SK-N-SH (cell line): Measurements from ENCODE around the gene MYH16. TPM values are rescaled to one million over a fixed set of nuclear protein-coding genes. Genes with fewer than 3 reads are reported as not detected.
A peak's percentile ranks its signal among the peaks of the same experiment; 100 is the strongest.

ENCODE experiments used
- CTCF ChIA-PET: fragments of 300-600, 350-600 bp; formaldehyde crosslinking; extraction: SDS; loops from one replicate; lab custom pipeline; 2021; lab: Yijun Ruan, JAX
- POLR2A ChIA-PET: fragments of 350-600 bp; sonication (Branson Sonifier 250); formaldehyde crosslinking; extraction: SDS; loops from one replicate; lab custom pipeline; 2020; ENCODE audit warnings: antibody characterized with exemption, inconsistent platforms; lab: Yijun Ruan, JAX
- DNase-seq: peaks from one replicate; pipeline ENCODE4 v3.0.0; 2012
- H2AFZ ChIP-seq: fragments of 200-600 bp; sonication (generic); 2 replicates; pipeline ENCODE4 v1.8.1; 2016; ENCODE audit warnings: antibody characterized with exemption, mild to moderate bottlenecking, low read depth
- H3F3A ChIP-seq: fragments of 200-600 bp; sonication (generic); replicated peaks from 2 replicates; pipeline ENCODE3; 2016; ENCODE audit warnings: antibody characterized with exemption, mild to moderate bottlenecking; ENCODE audit not compliant: insufficient read depth
- H3K27ac ChIP-seq, 2 experiments: fragments of 200-500 bp in 1 of 2; fragments of 200-600 bp in 1 of 2; sonication (Bioruptor generic) in 1 of 2; sonication (generic), shearing (Covaris generic) in 1 of 2; 2 replicates each; pipeline versions ENCODE4 v1.5.1 to v1.6.1; 2014 to 2016; ENCODE audit warnings: low read depth in 2 of 2, inconsistent platforms in 1 of 2, low read length in 1 of 2, mild to moderate bottlenecking in 1 of 2, mixed read lengths in 1 of 2
- H3K27me3 ChIP-seq: fragments of 200-600 bp; sonication (generic), shearing (Covaris generic); 2 replicates; pipeline ENCODE4 v1.6.1; 2016; ENCODE audit warnings: mixed run types; ENCODE audit not compliant: insufficient read depth
- H3K36me3 ChIP-seq, 2 experiments: fragments of 200-500 bp in 1 of 2; fragments of 200-600 bp in 1 of 2; sonication (Bioruptor generic) in 1 of 2; sonication (generic) in 1 of 2; replicated peaks in 1 of 2; 2 replicates each; pipeline versions ENCODE3 to v1.5.1; 2014 to 2016; ENCODE audit warnings: low read length in 1 of 2, mild to moderate bottlenecking in 1 of 2; ENCODE audit not compliant: insufficient read depth in 2 of 2, control insufficient read depth in 1 of 2
- H3K4me1 ChIP-seq, 2 experiments: fragments of 200-500 bp in 1 of 2; fragments of 200-600 bp in 1 of 2; sonication (Bioruptor generic) in 1 of 2; sonication (generic), shearing (Covaris generic) in 1 of 2; 2 replicates each; pipeline versions ENCODE4 v1.5.1 to v1.6.1; 2014 to 2016; ENCODE audit warnings: low read depth in 1 of 2, low read length in 1 of 2, mixed run types in 1 of 2; ENCODE audit not compliant: insufficient read depth in 2 of 2, control insufficient read depth in 1 of 2
- H3K4me2 ChIP-seq: fragments of 200-600 bp; sonication (generic), shearing (Covaris generic); 2 replicates; pipeline ENCODE4 v1.6.1; 2017; ENCODE audit warnings: mixed run types
- H3K4me3 ChIP-seq, 2 experiments: fragments of 200-500 bp in 1 of 2; fragments of 200-600 bp in 1 of 2; sonication (Bioruptor generic) in 1 of 2; sonication (generic), shearing (Covaris generic) in 1 of 2; 2 replicates each; pipeline versions ENCODE4 v1.5.1 to v1.8.1; 2014 to 2016; ENCODE audit warnings: low read depth in 2 of 2, inconsistent platforms in 1 of 2, low read length in 1 of 2, mild to moderate bottlenecking in 1 of 2, mixed read lengths in 1 of 2, moderate library complexity in 1 of 2
- H3K79me2 ChIP-seq: fragments of 200-600 bp; sonication (generic); 2 replicates; pipeline ENCODE4 v1.8.1; 2017; ENCODE audit warnings: mild to moderate bottlenecking; ENCODE audit not compliant: insufficient read depth
- H3K9ac ChIP-seq: fragments of 200-600 bp; sonication (generic); 2 replicates; pipeline ENCODE4 v1.6.1; 2017; ENCODE audit warnings: mixed run types
- H3K9me2 ChIP-seq: fragments of 200-600 bp; sonication (generic); 2 replicates; pipeline ENCODE4 v1.6.1; 2017; ENCODE audit warnings: mixed run types
- H3K9me3 ChIP-seq: fragments of 200-600 bp; sonication (generic); 2 replicates; pipeline ENCODE4 v1.6.1; 2017; ENCODE audit warnings: mixed run types, mild to moderate bottlenecking, moderate library complexity
- H4K20me1 ChIP-seq: fragments of 200-600 bp; sonication (generic); 2 replicates; pipeline ENCODE4 v1.6.1; 2017; ENCODE audit warnings: mild to moderate bottlenecking, mixed run types; ENCODE audit not compliant: insufficient read depth
- CHD2 ChIP-seq: fragments of 150-350 bp; IDR thresholded peaks from 2 replicates; pipeline ENCODE4 v1.6.1; 2018; ENCODE audit warnings: low read length; ENCODE audit not compliant: partially characterized antibody
- ELF1 ChIP-seq: IDR thresholded peaks from 2 replicates; pipeline ENCODE4 v1.4.0; 2012
- FOSL2 ChIP-seq: IDR thresholded peaks from 2 replicates; pipeline ENCODE4 v1.4.0; 2012; ENCODE audit warnings: low read depth, mild to moderate bottlenecking, moderate library complexity, borderline replicate concordance
- POLR2AphosphoS5 ChIP-seq: IDR thresholded peaks from 2 replicates; pipeline ENCODE4 v1.6.1; 2012; ENCODE audit warnings: low read depth, low read length
- REST ChIP-seq: IDR thresholded peaks from 2 replicates; pipeline ENCODE4 v1.6.1; 2012; ENCODE audit warnings: mild to moderate bottlenecking, low read depth, low read length, moderate library complexity
- RFX5 ChIP-seq: IDR thresholded peaks from 2 replicates; pipeline ENCODE4 v1.6.1; 2012; ENCODE audit warnings: mild to moderate bottlenecking, improper control_type of control experiment, low read length
- USF1 ChIP-seq: IDR thresholded peaks from 2 replicates; pipeline ENCODE4 v1.4.0; 2012; ENCODE audit warnings: low read depth, borderline replicate concordance
- USF2 ChIP-seq: fragments of 150-350 bp; IDR thresholded peaks from 2 replicates; pipeline ENCODE4 v1.6.1; 2017; ENCODE audit warnings: antibody characterized with exemption, low read length, low read depth, borderline replicate concordance
- WGBS: methylation state at CpG from one replicate; pipeline ENCODE4 v1.1.6; 2017; ENCODE audit warnings: low lambda C conversion rate; 5-methylcytosine and 5-hydroxymethylcytosine counted together
- polyA plus RNA-seq, 3 experiments: library from polyadenylated mRNA; depleted of rRNA; stranded (reverse); fragments of >200 nt; gene quantifications; 2 replicates each; pipeline ENCODE4 v1.2.3, GENCODE V29; 2012

Gene MYH16
- polyA plus RNA-seq, 1 of the 3 experiments (the other 2 are of a cell fraction) = 0.41 TPM

GRCh38 chr7:99312316-99313203 lies 39.9 kb downstream of the MYH16 start (continued):
- no peak for TF ChIP-seq REST

- DNase-seq = no peak
- Histone ChIP-seq H4K20me1 (no peaks in the 10 kb centered on the region), H3F3A (peaks cover 4% of the 10 kb centered on the region), H3K79me2 (no peaks in the 10 kb centered on the region), H3K4me2 (no peak overlapping the region), H3K27ac (no peak overlapping the region), H3K27me3 (no peaks in the 10 kb centered on the region), H3K9me2 (no peaks in the 10 kb centered on the region), H3K4me1 (no peaks in the 10 kb centered on the region), H3K4me3 (no peak overlapping the region; a peak in 1 of 4 replicates), H2AFZ (peak overlapping the region; percentile 18; the same call in 1 of the 2 replicates), H3K9me3 (no peaks in the 10 kb centered on the region), H3K36me3 (peaks cover 0 to 5% of the 10 kb centered on the region in 2 experiments), H3K9ac (no peak overlapping the region)
- no peak for TF ChIP-seq RFX5
- TF ChIP-seq USF1 = no peak
- no peak for TF ChIP-seq USF2
- ChIA-PET CTCF (interaction anchor here (0.7 to 9.8 kb wide), 42 partner anchors 9 to 422 kb away, joined by 3 to 146 read pairs (median 4); no protein-coding TSS in a partner anchor), POLR2A (no interaction called here)
- WGBS = 94% methylated on average over 1 of the region's 1 CpG
These were observed 40.5 kb downstream of the MYH16 start for GRCh38 chr7:99313204-99313573.

- Histone ChIP-seq H3K9me2 (no peaks in the 10 kb centered on the region), H3K27me3 (no peaks in the 10 kb centered on the region), H4K20me1 (no peaks in the 10 kb centered on the region), H3K4me3 (no peak overlapping the region), H3K79me2 (no peaks in the 10 kb centered on the region), H2AFZ (no peak overlapping the region), H3K36me3 (peaks cover 0 to 5% of the 10 kb centered on the region in 2 experiments), H3K9ac (no peak overlapping the region), H3F3A (peaks cover 4% of the 10 kb centered on the region), H3K4me2 (no peak overlapping the region), H3K27ac (no peak overlapping the region), H3K4me1 (no peaks in the 10 kb centered on the region), H3K9me3 (no peaks in the 10 kb centered on the region)
- CTCF ChIA-PET = interaction anchor here (0.9 to 9.8 kb wide), 6 partner anchors 9 to 284 kb away, joined by 3 to 146 read pairs (median 14); no protein-coding TSS in a partner anchor
- POLR2A ChIA-PET = interaction anchor here (1.4 kb wide), 1 partner anchor 11 kb away, joined by 3 read pairs; the partner anchor contains the start of gene ARPC1A
- DNase-seq = no peak
- TF ChIP-seq POLR2AphosphoS5 = no peak
- no peak for TF ChIP-seq ELF1
- TF ChIP-seq USF1 = no peak
- no peak for TF ChIP-seq FOSL2
- no peak for TF ChIP-seq CHD2
- WGBS = 87% methylated on average over 7 of the region's 7 CpGs
These were observed 41.9 kb downstream of the MYH16 start for GRCh38 chr7:99314504-99314903.
